Measurements from ENCODE around the gene ZDHHC17. TPM values are rescaled to one million over a fixed set of nuclear protein-coding genes. Genes with fewer than 3 reads are reported as not detected.
"Not testable (repeated sequence)": the region's sequence is repeated elsewhere in the genome, so short reads cannot be mapped to it uniquely, and the experiment has no call there.

ZDHHC17 gene
- total RNA-seq, 1 experiment from 2014 or later: 26.3 TPM

DNA sequence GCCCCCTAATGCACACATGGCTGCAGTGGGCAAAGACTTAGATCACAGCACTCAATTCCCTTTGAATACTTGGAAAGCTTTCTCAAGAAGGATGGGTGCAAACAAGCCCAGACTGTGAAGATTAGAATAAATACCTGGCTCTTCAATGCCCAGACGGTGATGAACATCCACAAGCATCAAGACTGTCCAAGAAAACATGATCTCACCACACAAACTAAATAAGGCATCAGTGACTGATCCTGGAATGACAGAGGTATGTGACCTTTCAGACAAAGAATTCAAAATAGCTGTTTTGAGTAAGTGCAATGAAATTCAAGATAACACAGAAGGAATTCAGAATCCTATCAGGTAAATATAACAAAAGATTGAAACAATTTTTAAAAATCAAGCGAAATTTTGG lies 43.8 kb upstream of the ZDHHC17 start:
- no peak for ATAC-seq
- CTCF ChIA-PET: no interaction called here
- in situ Hi-C loops (cut with HindIII; ENCODE audit: low pct_unique_long_range_greater_than_20kb, low sequenced_read_pairs): no loop called here
- POLR2A ChIA-PET: no interaction called here
- Histone ChIP-seq H3K9me3 (ENCODE audit: control insufficient read depth, insufficient read depth, low read depth, low read length) (no peaks in the 10 kb centered on the region), H3K27me3 (ENCODE audit: control insufficient read depth, insufficient read depth, low read length) (no peaks in the 10 kb centered on the region; the same call in 1 of the 2 replicates), H3K27ac (ENCODE audit: low read length) (no peak overlapping the region), H3K4me3 (ENCODE audit: low read depth in 2 of 2, low read length in 2 of 2) (no peak overlapping the region), H3K4me1 (ENCODE audit: control insufficient read depth, insufficient read depth, low read length) (no peaks in the 10 kb centered on the region), H3K36me3 (ENCODE audit: control insufficient read depth, insufficient read depth, low read length) (no peaks in the 10 kb centered on the region)
- intact Hi-C loops (cut with micrococcal nuclease; ENCODE audit: unreplicated experiment): no loop called here
- no TSS peak for BruUV-seq (replicated peaks)
- no peak for DNase-seq (ENCODE audit: low read depth, low spot score)
- TF ChIP-seq, protein P1, sequence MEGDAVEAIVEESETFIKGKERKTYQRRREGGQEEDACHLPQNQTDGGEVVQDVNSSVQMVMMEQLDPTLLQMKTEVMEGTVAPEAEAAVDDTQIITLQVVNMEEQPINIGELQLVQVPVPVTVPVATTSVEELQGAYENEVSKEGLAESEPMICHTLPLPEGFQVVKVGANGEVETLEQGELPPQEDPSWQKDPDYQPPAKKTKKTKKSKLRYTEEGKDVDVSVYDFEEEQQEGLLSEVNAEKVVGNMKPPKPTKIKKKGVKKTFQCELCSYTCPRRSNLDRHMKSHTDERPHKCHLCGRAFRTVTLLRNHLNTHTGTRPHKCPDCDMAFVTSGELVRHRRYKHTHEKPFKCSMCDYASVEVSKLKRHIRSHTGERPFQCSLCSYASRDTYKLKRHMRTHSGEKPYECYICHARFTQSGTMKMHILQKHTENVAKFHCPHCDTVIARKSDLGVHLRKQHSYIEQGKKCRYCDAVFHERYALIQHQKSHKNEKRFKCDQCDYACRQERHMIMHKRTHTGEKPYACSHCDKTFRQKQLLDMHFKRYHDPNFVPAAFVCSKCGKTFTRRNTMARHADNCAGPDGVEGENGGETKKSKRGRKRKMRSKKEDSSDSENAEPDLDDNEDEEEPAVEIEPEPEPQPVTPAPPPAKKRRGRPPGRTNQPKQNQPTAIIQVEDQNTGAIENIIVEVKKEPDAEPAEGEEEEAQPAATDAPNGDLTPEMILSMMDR (IDR thresholded peaks at IDR 0.05): no peak
- TF ChIP-seq, protein P2, sequence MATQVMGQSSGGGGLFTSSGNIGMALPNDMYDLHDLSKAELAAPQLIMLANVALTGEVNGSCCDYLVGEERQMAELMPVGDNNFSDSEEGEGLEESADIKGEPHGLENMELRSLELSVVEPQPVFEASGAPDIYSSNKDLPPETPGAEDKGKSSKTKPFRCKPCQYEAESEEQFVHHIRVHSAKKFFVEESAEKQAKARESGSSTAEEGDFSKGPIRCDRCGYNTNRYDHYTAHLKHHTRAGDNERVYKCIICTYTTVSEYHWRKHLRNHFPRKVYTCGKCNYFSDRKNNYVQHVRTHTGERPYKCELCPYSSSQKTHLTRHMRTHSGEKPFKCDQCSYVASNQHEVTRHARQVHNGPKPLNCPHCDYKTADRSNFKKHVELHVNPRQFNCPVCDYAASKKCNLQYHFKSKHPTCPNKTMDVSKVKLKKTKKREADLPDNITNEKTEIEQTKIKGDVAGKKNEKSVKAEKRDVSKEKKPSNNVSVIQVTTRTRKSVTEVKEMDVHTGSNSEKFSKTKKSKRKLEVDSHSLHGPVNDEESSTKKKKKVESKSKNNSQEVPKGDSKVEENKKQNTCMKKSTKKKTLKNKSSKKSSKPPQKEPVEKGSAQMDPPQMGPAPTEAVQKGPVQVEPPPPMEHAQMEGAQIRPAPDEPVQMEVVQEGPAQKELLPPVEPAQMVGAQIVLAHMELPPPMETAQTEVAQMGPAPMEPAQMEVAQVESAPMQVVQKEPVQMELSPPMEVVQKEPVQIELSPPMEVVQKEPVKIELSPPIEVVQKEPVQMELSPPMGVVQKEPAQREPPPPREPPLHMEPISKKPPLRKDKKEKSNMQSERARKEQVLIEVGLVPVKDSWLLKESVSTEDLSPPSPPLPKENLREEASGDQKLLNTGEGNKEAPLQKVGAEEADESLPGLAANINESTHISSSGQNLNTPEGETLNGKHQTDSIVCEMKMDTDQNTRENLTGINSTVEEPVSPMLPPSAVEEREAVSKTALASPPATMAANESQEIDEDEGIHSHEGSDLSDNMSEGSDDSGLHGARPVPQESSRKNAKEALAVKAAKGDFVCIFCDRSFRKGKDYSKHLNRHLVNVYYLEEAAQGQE (IDR thresholded peaks at IDR 0.05; ENCODE audit: insufficient read depth in 1 of 2, low read depth in 2 of 2, low read length in 1 of 2): no peak
- TF ChIP-seq SIN3A (IDR thresholded peaks at IDR 0.05; ENCODE audit: borderline replicate concordance, insufficient read depth, low read depth, low read length): no peak

DNA sequence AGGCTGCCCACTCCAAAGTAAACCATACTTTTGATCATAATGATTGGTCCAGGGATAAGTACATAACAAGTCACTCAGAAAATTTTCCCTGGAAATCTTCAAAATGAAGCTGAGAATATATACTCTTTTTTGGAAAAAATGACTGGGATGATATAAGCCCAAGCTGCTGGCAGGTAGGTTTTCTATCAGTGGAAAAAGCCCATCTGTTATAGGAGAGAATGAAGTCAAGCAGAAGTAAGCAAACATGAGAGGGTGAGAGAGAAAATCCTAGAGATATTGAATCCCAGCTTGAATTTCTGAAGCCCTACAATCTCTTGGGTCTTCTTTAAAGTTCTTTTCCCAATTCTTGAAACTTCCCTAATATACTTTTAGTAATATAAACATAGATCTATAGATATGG lies 37.3 kb upstream of the ZDHHC17 start:
- ChIA-PET CTCF (no interaction called here), POLR2A (no interaction called here)
- intact Hi-C loops (cut with micrococcal nuclease; ENCODE audit: unreplicated experiment): no loop called here
- in situ Hi-C loops (cut with HindIII; ENCODE audit: low pct_unique_long_range_greater_than_20kb, low sequenced_read_pairs): no loop called here
- BruUV-seq (replicated peaks): no TSS peak
- Histone ChIP-seq H3K4me3 (ENCODE audit: low read depth in 2 of 2, low read length in 2 of 2) (no peak overlapping the region), H3K27ac (ENCODE audit: low read length) (no peak overlapping the region), H3K27me3 (ENCODE audit: control insufficient read depth, insufficient read depth, low read length) (no peaks in the 10 kb centered on the region), H3K36me3 (ENCODE audit: control insufficient read depth, insufficient read depth, low read length) (no peaks in the 10 kb centered on the region), H3K9me3 (ENCODE audit: control insufficient read depth, insufficient read depth, low read depth, low read length) (no peaks in the 10 kb centered on the region), H3K4me1 (ENCODE audit: control insufficient read depth, insufficient read depth, low read length) (no peaks in the 10 kb centered on the region)
- DNase-seq (ENCODE audit: low read depth, low spot score) (no peak), ATAC-seq (no peak)
- TF ChIP-seq, protein P2 (IDR thresholded peaks at IDR 0.05; ENCODE audit: insufficient read depth in 1 of 2, low read depth in 2 of 2, low read length in 1 of 2): no peak
- TF ChIP-seq POLR2AphosphoS5 (IDR thresholded peaks at IDR 0.05; ENCODE audit: low read depth, low read length) (no peak), SIN3A (IDR thresholded peaks at IDR 0.05; ENCODE audit: borderline replicate concordance, insufficient read depth, low read depth, low read length) (no peak), TCF7L2 (IDR thresholded peaks at IDR 0.05; ENCODE audit: low read depth, low read length) (no peak)
- TF ChIP-seq, protein P1 (IDR thresholded peaks at IDR 0.05): no peak

DNA sequence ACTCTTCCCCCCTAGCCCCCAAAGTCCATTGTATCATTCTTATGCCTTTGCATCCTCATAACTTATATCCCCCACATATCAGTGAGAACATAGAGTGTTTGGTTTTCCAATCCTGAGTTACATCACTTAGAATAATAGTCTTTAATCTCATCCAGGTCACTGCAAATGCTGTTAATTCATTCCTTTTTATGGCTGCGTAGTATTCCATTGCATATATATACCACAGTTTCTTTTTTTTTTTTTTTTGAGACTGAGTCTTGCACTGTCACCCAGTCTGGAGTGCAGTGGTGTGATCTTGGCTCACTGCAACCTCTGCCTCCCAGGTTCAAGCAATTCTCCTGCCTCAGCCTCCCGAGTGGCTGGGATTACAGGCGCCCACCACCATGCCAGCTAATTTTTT lies 31.7 kb upstream of the ZDHHC17 start:
- H3K4me3 ChIP-seq (ENCODE audit: low read depth in 2 of 2, low read length in 2 of 2); intact Hi-C loops (cut with micrococcal nuclease; ENCODE audit: unreplicated experiment); H3K27me3 ChIP-seq (ENCODE audit: control insufficient read depth, insufficient read depth, low read length); H3K9me3 ChIP-seq (ENCODE audit: control insufficient read depth, insufficient read depth, low read depth, low read length); ATAC-seq; H3K36me3 ChIP-seq (ENCODE audit: control insufficient read depth, insufficient read depth, low read length); BruUV-seq (replicated peaks); in situ Hi-C loops (cut with HindIII; ENCODE audit: low pct_unique_long_range_greater_than_20kb, low sequenced_read_pairs); H3K27ac ChIP-seq (ENCODE audit: low read length); POLR2A ChIA-PET; DNase-seq (ENCODE audit: low read depth, low spot score); CTCF ChIA-PET; H3K4me1 ChIP-seq (ENCODE audit: control insufficient read depth, insufficient read depth, low read length): not testable (repeated sequence)

DNA sequence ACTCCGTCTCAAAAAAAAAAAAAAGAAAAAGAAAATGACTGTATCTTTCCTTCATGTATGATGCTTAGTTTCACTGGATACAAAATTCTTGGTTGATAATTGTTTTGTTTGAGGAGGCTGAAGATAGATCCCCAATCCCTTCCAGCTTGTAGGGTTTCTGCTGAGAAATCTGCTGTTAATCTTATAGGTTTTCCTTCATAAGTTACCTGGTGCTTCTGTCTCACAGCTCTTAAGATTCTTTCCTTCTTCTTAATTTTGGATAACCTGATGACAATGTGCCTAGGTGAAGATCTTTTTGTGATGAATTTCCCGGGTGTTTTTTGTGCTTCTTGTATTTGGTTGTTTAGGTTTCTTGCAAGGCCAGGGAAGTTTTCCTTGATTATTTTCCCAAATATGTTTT lies 26.2 kb upstream of the ZDHHC17 start:
- DNase-seq (ENCODE audit: low read depth, low spot score); ATAC-seq; H3K36me3 ChIP-seq (ENCODE audit: control insufficient read depth, insufficient read depth, low read length); H3K27ac ChIP-seq (ENCODE audit: low read length); intact Hi-C loops (cut with micrococcal nuclease; ENCODE audit: unreplicated experiment); BruUV-seq (replicated peaks); H3K4me1 ChIP-seq (ENCODE audit: control insufficient read depth, insufficient read depth, low read length); H3K27me3 ChIP-seq (ENCODE audit: control insufficient read depth, insufficient read depth, low read length); H3K4me3 ChIP-seq (ENCODE audit: low read depth in 2 of 2, low read length in 2 of 2); in situ Hi-C loops (cut with HindIII; ENCODE audit: low pct_unique_long_range_greater_than_20kb, low sequenced_read_pairs); H3K9me3 ChIP-seq (ENCODE audit: control insufficient read depth, insufficient read depth, low read depth, low read length): not testable (repeated sequence)
- CTCF ChIA-PET: interaction anchor here (0.6 kb wide), 1 partner anchor 794 kb away, joined by 5 read pairs; no protein-coding TSS in a partner anchor
- POLR2A ChIA-PET: interaction anchor here (0.7 kb wide), 1 partner anchor 272 kb away, joined by 5 read pairs; no protein-coding TSS in a partner anchor

All from Panc1 (cell line).